Measurements from ENCODE around the gene UBAC2. TPM values are rescaled to one million over a fixed set of nuclear protein-coding genes. Genes with fewer than 3 reads are reported as not detected.

UBAC2 gene
- total RNA-seq, 3 donors from 2014 or later: 57.4 to 74.2 (median 67.5) TPM

DNA sequence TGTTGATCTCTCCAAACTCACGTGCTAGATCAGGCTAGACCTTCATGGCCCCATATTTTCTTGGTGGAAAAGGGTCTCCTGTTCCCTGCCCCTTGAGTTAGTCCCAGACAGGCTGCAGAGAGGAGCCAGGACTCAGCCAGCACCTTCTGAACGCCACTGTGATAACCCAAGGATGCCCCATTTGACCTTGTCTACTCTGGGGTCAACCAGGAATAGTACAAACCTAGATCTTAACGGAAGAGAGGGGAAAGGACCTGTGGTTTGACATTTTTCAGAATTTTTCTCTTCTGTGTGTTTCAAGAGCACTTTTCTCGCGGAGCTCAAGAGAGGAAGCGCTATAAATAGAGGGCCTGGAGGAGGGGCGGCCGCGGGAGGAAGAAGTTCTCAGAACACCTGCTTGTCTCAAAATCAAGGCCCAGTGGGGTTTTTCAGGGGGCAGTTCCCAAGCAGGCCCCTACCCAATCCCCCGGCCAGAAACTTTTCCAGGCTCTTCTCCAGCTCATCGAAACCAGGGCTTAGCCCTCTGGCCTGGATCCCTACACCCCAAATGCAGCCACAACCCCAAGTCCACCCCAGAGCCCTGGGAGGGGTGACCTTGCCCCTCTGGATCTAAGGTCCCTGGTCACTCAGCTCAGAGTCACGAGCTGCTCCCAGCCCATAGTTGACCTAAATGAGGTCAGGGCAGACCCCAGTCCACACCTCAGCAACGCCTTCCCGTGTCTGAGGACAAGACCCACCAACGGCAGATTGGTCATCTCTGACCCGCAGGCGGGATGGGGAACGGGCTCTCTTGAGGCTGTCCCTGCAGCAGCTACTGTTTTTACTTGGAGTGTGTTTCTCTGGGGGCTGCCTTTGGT lies 225.1 kb downstream of the UBAC2 start:
- intact Hi-C loops (cut with DNase I, micrococcal nuclease): no loop called here
- H3K4me1 ChIP-seq (ENCODE audit: low read depth): no peaks in the 10 kb centered on the region
- H3K4me3 ChIP-seq: no peak overlapping the region
- DNase-seq (peak; percentile 57 to 81 (median 65)), ATAC-seq (peak; percentile 70)
- H3K9me3 ChIP-seq: no peaks in the 10 kb centered on the region
- no peaks in the 10 kb centered on the region for H3K36me3 ChIP-seq (ENCODE audit: low read depth)
- TF ChIP-seq, protein P1, sequence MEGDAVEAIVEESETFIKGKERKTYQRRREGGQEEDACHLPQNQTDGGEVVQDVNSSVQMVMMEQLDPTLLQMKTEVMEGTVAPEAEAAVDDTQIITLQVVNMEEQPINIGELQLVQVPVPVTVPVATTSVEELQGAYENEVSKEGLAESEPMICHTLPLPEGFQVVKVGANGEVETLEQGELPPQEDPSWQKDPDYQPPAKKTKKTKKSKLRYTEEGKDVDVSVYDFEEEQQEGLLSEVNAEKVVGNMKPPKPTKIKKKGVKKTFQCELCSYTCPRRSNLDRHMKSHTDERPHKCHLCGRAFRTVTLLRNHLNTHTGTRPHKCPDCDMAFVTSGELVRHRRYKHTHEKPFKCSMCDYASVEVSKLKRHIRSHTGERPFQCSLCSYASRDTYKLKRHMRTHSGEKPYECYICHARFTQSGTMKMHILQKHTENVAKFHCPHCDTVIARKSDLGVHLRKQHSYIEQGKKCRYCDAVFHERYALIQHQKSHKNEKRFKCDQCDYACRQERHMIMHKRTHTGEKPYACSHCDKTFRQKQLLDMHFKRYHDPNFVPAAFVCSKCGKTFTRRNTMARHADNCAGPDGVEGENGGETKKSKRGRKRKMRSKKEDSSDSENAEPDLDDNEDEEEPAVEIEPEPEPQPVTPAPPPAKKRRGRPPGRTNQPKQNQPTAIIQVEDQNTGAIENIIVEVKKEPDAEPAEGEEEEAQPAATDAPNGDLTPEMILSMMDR (IDR thresholded peaks at IDR 0.05): no peak

DNA sequence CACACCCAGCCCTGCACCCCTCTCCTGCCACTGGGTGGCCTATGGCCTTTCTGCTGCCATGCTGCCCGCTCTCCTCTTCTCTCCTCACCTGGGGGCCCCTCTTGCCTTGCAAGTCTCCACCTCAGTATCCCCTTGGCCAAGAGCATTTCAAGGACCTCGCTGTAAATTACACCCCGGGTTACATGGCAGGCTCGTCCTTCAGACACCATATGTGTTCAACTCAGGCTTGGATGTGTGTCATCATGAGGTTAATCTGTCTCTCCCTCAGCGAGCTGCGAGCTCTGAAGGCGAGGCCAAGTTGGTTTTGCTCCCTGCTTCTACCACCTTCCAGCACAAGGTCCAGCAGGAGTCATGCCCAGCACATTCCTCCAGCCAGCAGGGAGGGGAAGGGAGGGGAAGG lies 225.8 kb downstream of the UBAC2 start:
- intact Hi-C loops (cut with DNase I, micrococcal nuclease): no loop called here

DNA sequence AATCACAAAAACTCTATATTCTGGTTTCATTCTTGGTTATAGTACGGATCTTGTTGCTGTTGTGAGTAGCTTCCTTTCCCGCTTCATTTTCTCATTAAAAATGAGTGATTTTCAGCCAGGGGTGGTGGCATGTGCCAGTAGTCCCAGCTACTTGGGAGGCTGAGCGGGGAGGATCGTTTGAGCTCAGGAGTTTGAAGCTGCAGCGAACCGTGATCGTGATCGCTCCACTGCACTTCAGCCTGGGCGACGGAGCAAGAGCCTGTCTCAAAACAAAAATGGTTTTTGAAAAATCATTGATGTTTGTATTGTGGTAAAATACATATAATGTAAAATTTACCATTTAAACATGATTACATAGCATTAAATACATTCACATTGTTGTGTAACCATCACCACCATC lies 229.0 kb downstream of the UBAC2 start:
- DNase-seq (no peak), ATAC-seq (no peak)
- Histone ChIP-seq H3K9me3 (no peaks in the 10 kb centered on the region), H3K4me1 (ENCODE audit: low read depth) (no peaks in the 10 kb centered on the region), H3K36me3 (ENCODE audit: low read depth) (no peaks in the 10 kb centered on the region), H3K4me3 (no peak overlapping the region)
- TF ChIP-seq, protein P1 (IDR thresholded peaks at IDR 0.05): no peak
- intact Hi-C loops (cut with DNase I, micrococcal nuclease): loop anchor here in 1 of 2 donors (10.0 kb wide), 1 partner anchor 155 kb away; no protein-coding TSS in a partner anchor

More for the DNA sequence above, 225.8 kb downstream of the UBAC2 start:
- Histone ChIP-seq H3K36me3 (ENCODE audit: low read depth) (no peaks in the 10 kb centered on the region), H3K4me3 (no peak overlapping the region), H3K9me3 (no peaks in the 10 kb centered on the region), H3K4me1 (ENCODE audit: low read depth) (no peaks in the 10 kb centered on the region)
- no peak for DNase-seq
- TF ChIP-seq, protein P1 (IDR thresholded peaks at IDR 0.05): no peak
- no peak for ATAC-seq

DNA sequence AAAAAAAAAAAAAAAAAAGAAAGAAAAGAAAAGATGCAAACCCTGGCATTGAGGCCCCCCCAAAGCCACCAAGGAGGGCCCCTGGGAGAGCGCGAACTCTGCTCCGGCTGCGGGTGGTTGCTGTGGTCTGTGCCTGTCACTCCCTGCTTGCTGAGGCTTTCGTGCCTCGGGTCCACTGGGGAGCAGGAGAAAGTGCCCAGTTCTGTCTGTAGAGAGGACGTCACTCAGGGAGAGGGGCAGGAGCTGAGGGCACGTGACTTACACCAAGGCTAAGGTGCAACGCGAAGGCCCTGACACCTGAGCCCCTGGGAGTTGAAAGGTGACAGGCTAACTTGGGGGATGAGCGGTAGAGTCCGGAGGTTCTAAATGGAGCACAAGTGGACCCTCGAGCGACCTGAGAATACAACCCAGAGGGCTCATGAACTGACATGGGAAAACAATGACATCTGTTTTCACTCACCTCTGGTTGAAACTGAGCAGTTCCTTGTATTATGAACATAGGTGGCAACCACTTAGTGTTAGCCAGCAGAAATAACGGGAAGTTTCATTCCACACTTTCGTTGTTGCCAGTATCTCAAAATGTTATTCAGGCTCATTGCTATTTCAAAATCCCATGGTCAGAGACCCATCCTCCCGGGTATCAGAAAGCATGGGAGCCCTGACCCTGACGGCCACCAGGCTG lies 231.4 kb downstream of the UBAC2 start:
- Histone ChIP-seq H3K4me3 (no peak overlapping the region), H3K36me3 (ENCODE audit: low read depth) (no peaks in the 10 kb centered on the region), H3K4me1 (ENCODE audit: low read depth) (no peaks in the 10 kb centered on the region), H3K9me3 (no peaks in the 10 kb centered on the region)
- DNase-seq (no peak), ATAC-seq (no peak)
- intact Hi-C loops (cut with DNase I, micrococcal nuclease): loop anchor here in 1 of 2 donors (10.0 kb wide), 1 partner anchor 157 kb away; no protein-coding TSS in a partner anchor
- TF ChIP-seq, protein P1 (IDR thresholded peaks at IDR 0.05): no peak

DNA sequence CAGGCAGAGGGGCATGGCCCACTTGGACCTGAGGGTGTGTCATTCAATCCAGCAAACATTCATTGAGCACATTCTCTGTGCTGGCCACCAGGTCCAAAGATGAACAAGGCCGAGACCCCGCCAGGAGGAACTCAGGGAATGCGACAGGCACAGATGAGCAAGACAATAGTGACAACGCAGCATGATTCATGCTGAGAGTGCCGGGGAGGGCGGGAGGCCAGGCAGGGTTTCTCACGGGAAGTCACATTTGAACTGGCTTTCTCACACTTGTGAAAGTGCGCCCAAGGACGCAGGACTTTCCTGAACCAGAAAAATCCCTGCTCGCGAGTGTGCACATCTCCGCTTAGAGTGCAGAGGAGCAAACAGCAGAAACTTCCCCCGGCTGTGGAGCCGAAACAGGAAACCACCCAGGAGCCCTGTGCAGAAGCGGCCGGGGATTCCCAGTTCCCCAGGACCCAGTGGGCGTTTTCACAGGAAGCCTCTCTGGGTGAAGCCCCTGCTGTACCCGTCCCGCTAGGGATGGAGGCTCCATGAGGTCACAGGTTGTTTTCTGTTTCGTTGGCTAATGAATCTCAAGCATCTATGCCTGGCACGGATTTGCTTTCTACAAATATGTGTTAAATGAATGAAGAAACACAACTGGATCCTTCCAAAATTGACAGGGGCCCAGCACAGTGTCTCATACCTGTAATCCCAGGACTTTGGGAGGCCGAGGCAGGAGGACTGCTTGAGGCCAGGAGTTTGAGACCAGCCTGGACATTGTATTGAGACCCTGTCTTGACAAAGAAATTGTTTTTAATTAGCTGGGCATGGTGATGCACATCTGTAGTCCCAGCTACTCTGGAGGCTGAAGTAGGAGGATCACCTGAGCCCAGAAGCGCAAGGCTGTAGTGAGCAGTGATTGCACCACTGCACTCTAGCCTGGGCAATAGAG lies 232.2 kb downstream of the UBAC2 start:
- ATAC-seq (peak; percentile 44), DNase-seq (peak; percentile 45 to 79 (median 59))
- TF ChIP-seq, protein P1 (IDR thresholded peaks at IDR 0.05): no peak
- Histone ChIP-seq H3K9me3 (no peaks in the 10 kb centered on the region), H3K36me3 (ENCODE audit: low read depth) (no peaks in the 10 kb centered on the region), H3K4me3 (no peak overlapping the region), H3K4me1 (ENCODE audit: low read depth) (no peaks in the 10 kb centered on the region)
- intact Hi-C loops (cut with DNase I, micrococcal nuclease): loop anchor here in 1 of 2 donors (10.0 kb wide), 1 partner anchor 158 kb away; no protein-coding TSS in a partner anchor
